Right lobe of liver (tissue), 4 donors: ENCODE measurements around the gene CDC16.

Experiments used
- CTCF ChIP-seq, 4 donors: fragments of 200-600 bp in 3 of 4; fragments of 450-650 bp in 1 of 4; IDR thresholded peaks; one replicate each; pipeline versions ENCODE4 v1.5.1 to v1.8.0; 2016 to 2022; ENCODE audit warnings: antibody characterized with exemption in 4 of 4, mild to moderate bottlenecking in 2 of 4
- POLR2A ChIP-seq: fragments of 450-650 bp; IDR thresholded peaks from one replicate; pipeline ENCODE4 v1.6.1; 2017; ENCODE audit warnings: antibody characterized with exemption, mild to moderate bottlenecking
- donor health status: DM: no; HTN: no; CAD: no.
- donor health status: DM: no; HTN: no; CAD: no.
- donor health status: DM: no; HTN: yes; CAD: no.

GRCh38 chr13:114222461-114222968, 12.2 kb upstream of the CDC16 start:
- TF ChIP-seq POLR2A (no peak), CTCF (IDR thresholded peaks at IDR 0.05) (no peak)
